Fibroblast of lung (primary cell): ENCODE measurements around the gene ROR2. TPM values are rescaled to one million over a fixed set of nuclear protein-coding genes. Genes with fewer than 3 reads are reported as not detected.

ENCODE experiments used
- DNase-seq, 2 donors: peaks; one replicate each; pipeline versions ENCODE4 v3.0.0 to v3.0.0-alpha.2; 2010; ENCODE audit warnings: low read depth in 2 of 2
- H2AFZ ChIP-seq: 2 replicates; pipeline ENCODE4 v1.5.1; 2012; ENCODE audit warnings: low read length, control low read depth, inconsistent platforms
- H3K27ac ChIP-seq: 2 replicates; pipeline ENCODE4 v1.5.1; 2011; ENCODE audit warnings: low read length, control low read depth; ENCODE audit not compliant: insufficient read depth
- H3K27me3 ChIP-seq: 2 replicates; pipeline ENCODE4 v1.5.1; 2011; ENCODE audit warnings: mild to moderate bottlenecking, low read length; ENCODE audit not compliant: control insufficient read depth, insufficient read depth
- H3K36me3 ChIP-seq: 2 replicates; pipeline ENCODE4 v1.5.1; 2011; ENCODE audit warnings: low read length; ENCODE audit not compliant: control insufficient read depth, insufficient read depth
- H3K4me1 ChIP-seq: 2 replicates; pipeline ENCODE4 v1.5.1; 2011; ENCODE audit warnings: low read length; ENCODE audit not compliant: control insufficient read depth, insufficient read depth; ENCODE audit errors: extremely low read depth
- H3K4me2 ChIP-seq: 2 replicates; pipeline ENCODE4 v1.5.1; 2011; ENCODE audit warnings: low read length, control low read depth; ENCODE audit not compliant: insufficient read depth; ENCODE audit errors: extremely low read depth
- H3K4me3 ChIP-seq, 4 experiments: fragments of 200-600 bp in 1 of 4; sonication (generic) in 1 of 4; replicated peaks in 1 of 4; 2 replicates each; pipeline ENCODE4 v1.5.1; 2011 to 2016; ENCODE audit warnings: low read length in 4 of 4, low read depth in 3 of 4, mild to moderate bottlenecking in 3 of 4, control low read depth in 2 of 4, inconsistent platforms in 1 of 4, mixed read lengths in 1 of 4; ENCODE audit not compliant: insufficient read depth in 1 of 4; ENCODE audit errors: control extremely low read depth in 1 of 4
- H3K79me2 ChIP-seq: 2 replicates; pipeline ENCODE4 v1.5.1; 2012; ENCODE audit warnings: mild to moderate bottlenecking, low read length, inconsistent platforms; ENCODE audit not compliant: control insufficient read depth, insufficient read depth
- H3K9ac ChIP-seq: 2 replicates; pipeline ENCODE4 v1.5.1; 2011; ENCODE audit warnings: mild to moderate bottlenecking, low read length, control low read depth; ENCODE audit not compliant: insufficient read depth
- H3K9me3 ChIP-seq: 2 replicates; pipeline ENCODE4 v1.5.1; 2012; ENCODE audit warnings: low read depth, low read length; ENCODE audit not compliant: control insufficient read depth, insufficient read depth
- H4K20me1 ChIP-seq: 2 replicates; pipeline ENCODE4 v1.5.1; 2011; ENCODE audit warnings: low read length; ENCODE audit not compliant: control insufficient read depth, insufficient read depth; ENCODE audit errors: extremely low read depth
- CTCF ChIP-seq, 2 donors: IDR thresholded peaks in 1 of 2; conservative IDR thresholded peaks in 1 of 2; 1 replicate in 1 of 2; 2 replicates in 1 of 2; pipeline ENCODE4 v1.5.1; 2011 to 2012; ENCODE audit warnings: low read length in 2 of 2, control low read depth in 1 of 2, inconsistent platforms in 1 of 2, low read depth in 1 of 2, mild to moderate bottlenecking in 1 of 2
- EZH2 ChIP-seq: IDR thresholded peaks from 2 replicates; pipeline ENCODE4 v1.5.1; 2012; ENCODE audit warnings: low read length, control low read depth, mild to moderate bottlenecking; ENCODE audit errors: missing control alignments
- polyA plus RNA-seq, 2 donors: library from polyadenylated mRNA; depleted of rRNA in 1 of 2; stranded (reverse) in 1 of 2; unstranded in 1 of 2; fragments of >200 nt; gene quantifications; 2 replicates each; pipeline ENCODE4 v1.2.1, GENCODE V29; 2011 to 2012; ENCODE audit warnings: missing spikeins in 1 of 2
- total RNA-seq: library from RNA; depleted of rRNA; stranded (reverse); fragments of >200 nt; gene quantifications from 2 replicates; pipeline ENCODE4 v1.2.1, GENCODE V29; 2014

ROR2 gene
- total and polyA plus RNA-seq, 2 donors (not counting 1 experiment from before 2014, with no cell fraction given), result 2.3 to 27.9 TPM

- no peak overlapping the region for H3K4me3 ChIP-seq
- H3K4me1 ChIP-seq, result no peaks in the 10 kb centered on the region
- DNase-seq, result no peak
- no peaks in the 10 kb centered on the region for H4K20me1 ChIP-seq
- no peak overlapping the region for H2AFZ ChIP-seq
- no peak overlapping the region for H3K9ac ChIP-seq
- no peaks in the 10 kb centered on the region for H3K36me3 ChIP-seq
- no peaks in the 10 kb centered on the region for H3K9me3 ChIP-seq
- no peaks in the 10 kb centered on the region for H3K79me2 ChIP-seq
- H3K27ac ChIP-seq, result no peak overlapping the region
- no peaks in the 10 kb centered on the region for H3K27me3 ChIP-seq
- TF ChIP-seq EZH2 (no peak), CTCF (conservative IDR thresholded peaks at IDR 0.05 in 1 of 2, IDR thresholded peaks at IDR 0.05 in 1 of 2; ENCODE audit: low read depth in 1 of 2, low read length in 2 of 2) (no peak)
- no peak overlapping the region for H3K4me2 ChIP-seq
These were observed 385.9 kb downstream of the ROR2 start for GRCh38 chr9:91564081-91564670.

- Histone ChIP-seq H3K4me2 (no peak overlapping the region), H3K36me3 (no peaks in the 10 kb centered on the region), H3K79me2 (no peaks in the 10 kb centered on the region), H3K9ac (no peak overlapping the region), H3K27ac (no peak overlapping the region), H2AFZ (no peak overlapping the region), H3K4me3 (no peak overlapping the region), H4K20me1 (no peaks in the 10 kb centered on the region), H3K9me3 (no peaks in the 10 kb centered on the region), H3K27me3 (no peaks in the 10 kb centered on the region), H3K4me1 (no peaks in the 10 kb centered on the region)
- TF ChIP-seq EZH2, result no peak
- TF ChIP-seq CTCF (conservative IDR thresholded peaks at IDR 0.05 in 1 of 2, IDR thresholded peaks at IDR 0.05 in 1 of 2; ENCODE audit: low read depth in 1 of 2, low read length in 2 of 2), result no peak
- DNase-seq, result peak; percentile 36 to 57
These were observed 387.6 kb downstream of the ROR2 start for GRCh38 chr9:91562416-91562815.

GRCh38 chr9:91560301-91560700 lies 389.7 kb downstream of the ROR2 start:
- Histone ChIP-seq H3K27ac (no peak overlapping the region), H3K9ac (no peak overlapping the region), H3K4me1 (no peaks in the 10 kb centered on the region), H3K9me3 (no peaks in the 10 kb centered on the region), H3K27me3 (no peaks in the 10 kb centered on the region), H2AFZ (no peak overlapping the region), H4K20me1 (no peaks in the 10 kb centered on the region), H3K36me3 (no peaks in the 10 kb centered on the region), H3K79me2 (no peaks in the 10 kb centered on the region), H3K4me3 (no peak overlapping the region), H3K4me2 (no peak overlapping the region)
- peak in 1 of 2 donors; percentile 90 for DNase-seq
- TF ChIP-seq CTCF (conservative IDR thresholded peaks at IDR 0.05 in 1 of 2, IDR thresholded peaks at IDR 0.05 in 1 of 2; ENCODE audit: low read depth in 1 of 2, low read length in 2 of 2) (no peak), EZH2 (no peak)
